GM21381 (cell line): ENCODE measurements around the gene PLXNA4.

Experiments
- ATAC-seq: cut with Tn5 transposase; IDR thresholded peaks from one replicate; pipeline ENCODE4 v1.9.1; 2021; ENCODE audit warnings: mild to moderate bottlenecking, moderate library complexity; ENCODE audit not compliant: unreplicated experiment

Gene PLXNA4

GRCh38 chr7:132565885-132566284 is 10.4 kb downstream of the PLXNA4 start:
- no peak for ATAC-seq

DNA sequence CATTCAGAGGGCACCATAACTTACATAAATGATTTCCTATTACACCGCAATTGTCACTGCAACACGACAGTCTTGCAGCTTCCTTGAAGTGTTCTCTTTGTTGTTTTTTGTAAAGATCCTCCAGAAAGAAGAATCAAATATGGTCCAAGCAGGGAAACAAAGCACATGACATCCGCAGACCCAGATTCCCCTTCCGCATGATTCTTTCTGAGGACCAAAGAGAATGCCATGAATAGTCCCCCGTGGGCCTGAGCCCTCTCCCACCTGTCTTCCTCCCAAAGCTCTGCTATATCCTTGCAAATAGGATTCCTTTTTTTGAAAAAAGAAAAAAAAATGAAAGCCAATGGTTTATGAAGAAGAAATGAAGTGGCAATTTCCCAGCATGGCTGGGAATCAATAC is 10.8 kb downstream of the PLXNA4 start:
- ATAC-seq: no peak

- ATAC-seq: no peak
Measured at GRCh38 chr7:132564849-132565248, 11.4 kb downstream of the PLXNA4 start.

- ATAC-seq: no peak
Measured at GRCh38 chr7:132564090-132564489, 12.2 kb downstream of the PLXNA4 start.

GRCh38 chr7:132562690-132563089 is 13.6 kb downstream of the PLXNA4 start:
- ATAC-seq: no peak

- ATAC-seq: no peak
Measured at GRCh38 chr7:132561763-132562162, 14.5 kb downstream of the PLXNA4 start.

DNA sequence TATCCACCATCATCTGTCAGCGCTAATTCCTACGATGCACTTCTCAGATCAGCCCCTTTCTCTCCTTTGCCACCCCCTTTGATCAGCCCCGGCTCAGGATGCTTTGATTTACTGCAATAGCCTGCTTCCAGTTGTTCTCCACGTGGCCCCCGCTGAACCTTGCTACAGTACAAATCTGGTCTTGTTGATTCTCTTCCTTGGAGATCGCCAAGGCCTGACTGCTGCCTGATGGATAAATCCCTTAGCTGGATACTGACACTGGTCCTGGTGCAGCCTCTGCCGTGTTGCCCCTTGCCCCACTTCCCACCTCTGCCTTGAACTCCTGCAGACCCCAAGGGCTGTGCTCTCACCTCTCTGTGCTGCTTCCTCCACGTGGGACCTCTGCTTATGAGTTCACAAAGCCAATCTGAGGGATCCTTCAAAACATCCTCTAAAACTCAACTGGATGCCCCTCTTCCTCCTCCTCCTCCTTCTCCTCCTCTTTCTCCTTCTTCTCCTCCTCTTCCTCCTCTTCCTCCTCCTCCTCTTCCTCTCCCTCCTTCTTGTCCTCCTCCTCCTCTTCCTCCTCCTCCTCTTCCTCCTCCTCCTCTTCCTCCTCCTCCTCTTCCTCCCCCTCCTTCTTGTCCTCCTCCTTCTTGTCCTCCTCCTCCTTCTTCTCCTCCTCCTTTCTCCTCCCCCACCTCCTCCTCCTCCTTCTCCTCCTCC is 15.3 kb downstream of the PLXNA4 start:
- ATAC-seq: no peak

DNA sequence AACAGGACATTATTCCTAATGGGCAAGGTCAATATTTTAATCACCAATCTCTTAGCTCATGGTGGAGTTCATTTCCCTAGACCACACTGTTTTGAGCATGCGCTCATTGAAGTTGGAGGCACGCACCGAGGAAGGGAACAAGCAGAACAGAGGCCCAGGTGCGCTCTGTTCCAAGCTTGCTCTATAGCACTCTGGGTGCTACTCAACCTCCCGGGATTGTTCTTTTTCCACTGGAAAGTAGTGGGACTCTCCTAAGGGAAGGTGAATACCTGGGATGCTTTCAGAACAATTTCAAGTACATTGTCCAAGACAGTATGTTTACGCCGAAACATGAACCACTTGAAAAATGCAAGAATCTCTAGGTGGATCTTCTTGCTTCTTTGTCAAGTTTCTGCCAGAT is 16.2 kb downstream of the PLXNA4 start:
- ATAC-seq: no peak

DNA sequence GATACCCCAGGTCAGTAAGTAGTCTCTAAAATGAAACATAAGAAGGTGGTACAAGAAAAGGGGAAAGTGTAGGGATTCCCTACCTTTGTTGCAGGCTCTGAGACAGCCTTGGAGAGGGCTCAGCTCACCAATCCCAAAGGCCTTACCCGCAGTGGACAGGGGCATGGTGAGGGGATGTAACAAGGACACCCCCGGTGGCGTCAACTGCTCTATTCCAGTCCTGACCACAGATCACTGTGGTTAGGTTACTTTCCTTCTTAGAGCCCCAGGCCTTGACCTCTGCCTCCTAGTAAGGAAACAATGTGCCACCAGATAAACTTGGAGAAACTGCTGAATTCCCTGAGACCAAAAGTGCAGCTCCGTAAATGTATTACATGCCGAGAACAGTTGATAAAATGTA is 17.5 kb downstream of the PLXNA4 start:
- no peak for ATAC-seq

DNA sequence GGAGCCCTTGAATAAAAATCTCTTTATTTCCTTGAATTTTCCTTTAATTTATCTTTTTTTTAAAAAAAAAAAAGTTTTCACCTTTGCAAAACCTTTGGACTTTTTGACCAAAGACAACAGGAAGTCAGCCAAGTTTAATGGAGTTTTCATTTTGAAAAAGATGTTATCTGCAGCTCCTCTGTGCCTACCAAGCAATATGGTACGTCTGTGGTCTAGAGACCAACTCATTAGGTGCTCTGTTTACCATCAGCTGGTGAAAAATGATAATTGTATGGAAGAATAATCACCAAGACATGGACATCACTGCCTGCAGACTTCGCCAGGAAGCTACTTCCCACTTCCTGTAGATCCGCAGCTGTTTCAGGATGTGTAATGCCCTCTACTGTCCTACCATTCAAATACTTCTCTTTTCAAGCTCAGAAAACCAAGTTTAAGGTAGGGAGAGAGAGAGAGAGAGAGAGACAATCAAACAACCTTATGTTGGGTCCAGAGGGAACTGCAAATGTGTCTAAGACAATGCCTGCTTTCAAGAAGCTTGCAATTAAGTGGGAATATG is 18.7 kb downstream of the PLXNA4 start:
- no peak for ATAC-seq

GRCh38 chr7:132554446-132554845 is 21.8 kb downstream of the PLXNA4 start:
- no peak for ATAC-seq

GRCh38 chr7:132553031-132553430 is 23.2 kb downstream of the PLXNA4 start:
- ATAC-seq: no peak

GRCh38 chr7:132551886-132552285 is 24.4 kb downstream of the PLXNA4 start:
- no peak for ATAC-seq

GRCh38 chr7:132551439-132551838 is 24.8 kb downstream of the PLXNA4 start:
- ATAC-seq: no peak

- ATAC-seq: no peak
Measured at GRCh38 chr7:132548489-132549078, 27.7 kb downstream of the PLXNA4 start.

DNA sequence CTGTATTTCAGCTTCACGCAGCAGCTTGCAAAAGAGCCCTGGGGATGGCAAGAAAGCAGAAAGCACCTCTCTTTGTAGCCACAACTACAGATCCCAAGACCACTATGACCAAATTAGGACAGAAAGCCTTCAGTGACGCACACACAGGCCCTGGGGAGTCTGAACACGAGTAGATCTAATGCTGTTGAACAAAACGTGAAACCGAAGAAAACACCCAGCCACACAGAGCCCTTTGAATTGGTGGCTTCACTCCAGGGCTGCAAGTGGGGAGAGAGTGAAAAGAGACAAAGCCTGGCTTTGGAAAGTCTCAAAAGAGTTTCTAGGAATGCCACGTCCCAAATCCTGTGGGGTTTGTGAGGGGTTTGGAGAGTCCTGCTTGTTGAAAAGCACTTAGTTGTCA is 28.4 kb downstream of the PLXNA4 start:
- ATAC-seq: no peak

GRCh38 chr7:132546366-132547127 is 29.7 kb downstream of the PLXNA4 start:
- ATAC-seq: no peak

DNA sequence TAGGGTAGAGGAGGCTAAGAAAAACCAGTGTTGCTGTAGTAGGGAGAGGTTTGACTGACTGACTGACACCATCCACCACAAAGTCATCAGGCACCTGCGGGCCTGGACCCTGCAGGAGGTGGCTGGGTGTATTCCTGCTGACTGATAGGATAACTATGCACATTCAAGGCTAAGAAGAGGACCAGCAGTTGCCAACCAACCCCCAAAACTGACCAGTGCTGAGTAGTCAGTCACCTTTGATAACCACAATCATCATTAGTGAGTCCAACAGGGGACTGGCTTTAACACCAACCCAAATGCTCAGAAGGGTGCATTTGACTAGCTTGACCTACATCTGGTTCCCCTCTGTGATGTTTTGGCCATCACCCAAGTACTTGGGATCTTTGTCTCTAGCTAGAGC is 30.5 kb downstream of the PLXNA4 start:
- ATAC-seq: no peak

DNA sequence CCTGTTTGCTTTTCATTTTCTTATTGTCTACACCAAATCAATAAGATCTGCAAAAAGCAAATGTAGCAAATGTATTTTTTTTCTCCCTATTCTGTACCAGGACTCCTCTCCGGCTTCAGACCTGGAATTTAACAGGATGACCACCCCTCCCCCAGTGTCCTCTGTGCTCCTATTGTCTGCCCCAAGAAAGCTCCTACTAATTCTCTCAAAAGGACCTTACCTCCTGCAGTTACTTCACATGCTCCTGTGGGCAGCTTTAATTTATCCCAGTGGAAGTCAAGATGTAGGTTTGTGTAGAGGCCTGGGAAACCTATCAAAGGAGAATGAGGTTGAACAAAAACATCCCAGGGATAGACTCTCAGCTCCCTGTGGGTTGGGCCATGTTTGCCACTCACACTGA is 31.3 kb downstream of the PLXNA4 start:
- ATAC-seq: no peak

- no peak for ATAC-seq
Measured at GRCh38 chr7:132544025-132544424, 32.2 kb downstream of the PLXNA4 start.

DNA sequence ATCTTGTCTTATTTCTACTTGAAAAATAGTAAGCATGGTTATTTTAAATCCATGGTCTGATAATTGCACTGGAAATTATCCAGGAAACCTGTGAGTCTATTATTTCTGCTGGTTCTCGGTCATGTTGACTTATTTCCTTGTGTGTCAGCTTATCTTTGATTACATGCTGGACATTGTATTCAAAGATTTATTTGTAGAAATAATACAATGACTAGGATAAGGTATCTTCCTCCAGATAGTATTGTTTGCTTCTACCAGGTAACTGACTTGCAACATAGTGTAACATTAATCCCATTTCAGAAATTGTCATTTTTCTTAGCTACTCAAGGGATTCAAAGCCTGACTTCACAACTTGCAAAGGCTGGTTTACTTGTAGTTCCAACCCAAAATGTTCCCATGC is 33.4 kb downstream of the PLXNA4 start:
- ATAC-seq: no peak

DNA sequence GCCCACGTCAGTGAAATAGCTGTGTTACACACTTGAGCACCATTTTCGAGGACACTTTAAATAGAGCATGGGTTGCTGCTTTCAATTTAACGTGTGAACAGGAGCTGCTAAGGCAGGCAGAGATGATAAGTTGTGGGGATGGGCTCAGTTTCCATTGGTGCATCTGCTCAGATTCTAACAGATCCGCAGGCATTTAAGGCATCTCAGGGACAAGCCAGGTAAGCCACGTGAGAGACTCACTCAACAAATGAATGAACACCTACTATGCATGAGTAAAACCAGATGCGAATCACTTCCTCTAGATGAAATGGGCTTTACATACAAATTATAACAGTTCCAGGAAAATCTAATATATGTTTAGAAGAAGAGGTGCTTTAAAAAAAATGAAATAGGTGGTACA is 34.6 kb downstream of the PLXNA4 start:
- ATAC-seq: no peak
